ENCODE data around the gene SPRN. TPM values are rescaled to one million over a fixed set of nuclear protein-coding genes. Genes with fewer than 3 reads are reported as not detected.

Gene SPRN
- total and polyA plus RNA-seq, 2 experiments from 2014 or later: 0.31 TPM

GRCh38 chr10:133451346-133451745 lies 26.9 kb upstream of the SPRN start (continued):
- TF ChIP-seq, protein P1, sequence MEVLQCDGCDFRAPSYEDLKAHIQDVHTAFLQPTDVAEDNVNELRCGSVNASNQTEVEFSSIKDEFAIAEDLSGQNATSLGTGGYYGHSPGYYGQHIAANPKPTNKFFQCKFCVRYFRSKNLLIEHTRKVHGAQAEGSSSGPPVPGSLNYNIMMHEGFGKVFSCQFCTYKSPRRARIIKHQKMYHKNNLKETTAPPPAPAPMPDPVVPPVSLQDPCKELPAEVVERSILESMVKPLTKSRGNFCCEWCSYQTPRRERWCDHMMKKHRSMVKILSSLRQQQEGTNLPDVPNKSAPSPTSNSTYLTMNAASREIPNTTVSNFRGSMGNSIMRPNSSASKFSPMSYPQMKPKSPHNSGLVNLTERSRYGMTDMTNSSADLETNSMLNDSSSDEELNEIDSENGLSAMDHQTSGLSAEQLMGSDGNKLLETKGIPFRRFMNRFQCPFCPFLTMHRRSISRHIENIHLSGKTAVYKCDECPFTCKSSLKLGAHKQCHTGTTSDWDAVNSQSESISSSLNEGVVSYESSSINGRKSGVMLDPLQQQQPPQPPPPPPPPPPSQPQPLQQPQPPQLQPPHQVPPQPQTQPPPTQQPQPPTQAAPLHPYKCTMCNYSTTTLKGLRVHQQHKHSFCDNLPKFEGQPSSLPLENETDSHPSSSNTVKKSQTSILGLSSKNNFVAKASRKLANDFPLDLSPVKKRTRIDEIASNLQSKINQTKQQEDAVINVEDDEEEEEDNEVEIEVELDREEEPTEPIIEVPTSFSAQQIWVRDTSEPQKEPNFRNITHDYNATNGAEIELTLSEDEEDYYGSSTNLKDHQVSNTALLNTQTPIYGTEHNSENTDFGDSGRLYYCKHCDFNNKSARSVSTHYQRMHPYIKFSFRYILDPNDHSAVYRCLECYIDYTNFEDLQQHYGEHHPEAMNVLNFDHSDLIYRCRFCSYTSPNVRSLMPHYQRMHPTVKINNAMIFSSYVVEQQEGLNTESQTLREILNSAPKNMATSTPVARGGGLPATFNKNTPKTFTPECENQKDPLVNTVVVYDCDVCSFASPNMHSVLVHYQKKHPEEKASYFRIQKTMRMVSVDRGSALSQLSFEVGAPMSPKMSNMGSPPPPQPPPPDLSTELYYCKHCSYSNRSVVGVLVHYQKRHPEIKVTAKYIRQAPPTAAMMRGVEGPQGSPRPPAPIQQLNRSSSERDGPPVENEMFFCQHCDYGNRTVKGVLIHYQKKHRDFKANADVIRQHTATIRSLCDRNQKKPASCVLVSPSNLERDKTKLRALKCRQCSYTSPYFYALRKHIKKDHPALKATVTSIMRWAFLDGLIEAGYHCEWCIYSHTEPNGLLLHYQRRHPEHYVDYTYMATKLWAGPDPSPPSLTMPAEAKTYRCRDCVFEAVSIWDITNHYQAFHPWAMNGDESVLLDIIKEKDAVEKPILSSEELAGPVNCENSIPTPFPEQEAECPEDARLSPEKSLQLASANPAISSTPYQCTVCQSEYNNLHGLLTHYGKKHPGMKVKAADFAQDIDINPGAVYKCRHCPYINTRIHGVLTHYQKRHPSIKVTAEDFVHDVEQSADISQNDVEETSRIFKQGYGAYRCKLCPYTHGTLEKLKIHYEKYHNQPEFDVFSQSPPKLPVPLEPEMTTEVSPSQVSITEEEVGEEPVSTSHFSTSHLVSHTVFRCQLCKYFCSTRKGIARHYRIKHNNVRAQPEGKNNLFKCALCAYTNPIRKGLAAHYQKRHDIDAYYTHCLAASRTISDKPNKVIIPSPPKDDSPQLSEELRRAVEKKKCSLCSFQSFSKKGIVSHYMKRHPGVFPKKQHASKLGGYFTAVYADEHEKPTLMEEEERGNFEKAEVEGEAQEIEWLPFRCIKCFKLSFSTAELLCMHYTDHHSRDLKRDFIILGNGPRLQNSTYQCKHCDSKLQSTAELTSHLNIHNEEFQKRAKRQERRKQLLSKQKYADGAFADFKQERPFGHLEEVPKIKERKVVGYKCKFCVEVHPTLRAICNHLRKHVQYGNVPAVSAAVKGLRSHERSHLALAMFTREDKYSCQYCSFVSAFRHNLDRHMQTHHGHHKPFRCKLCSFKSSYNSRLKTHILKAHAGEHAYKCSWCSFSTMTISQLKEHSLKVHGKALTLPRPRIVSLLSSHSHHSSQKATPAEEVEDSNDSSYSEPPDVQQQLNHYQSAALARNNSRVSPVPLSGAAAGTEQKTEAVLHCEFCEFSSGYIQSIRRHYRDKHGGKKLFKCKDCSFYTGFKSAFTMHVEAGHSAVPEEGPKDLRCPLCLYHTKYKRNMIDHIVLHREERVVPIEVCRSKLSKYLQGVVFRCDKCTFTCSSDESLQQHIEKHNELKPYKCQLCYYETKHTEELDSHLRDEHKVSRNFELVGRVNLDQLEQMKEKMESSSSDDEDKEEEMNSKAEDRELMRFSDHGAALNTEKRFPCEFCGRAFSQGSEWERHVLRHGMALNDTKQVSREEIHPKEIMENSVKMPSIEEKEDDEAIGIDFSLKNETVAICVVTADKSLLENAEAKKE (CRISPR knock-in tag; IDR thresholded peaks at IDR 0.05): no peak

GRCh38 chr10:133448120-133448519 lies 23.7 kb upstream of the SPRN start:
- H4K20me1 ChIP-seq (replicated peaks; ENCODE audit: insufficient read depth): no peaks in the 10 kb centered on the region
- H3K27ac ChIP-seq (ENCODE audit: low read depth): no peak overlapping the region
- ATAC-seq (no peak), DNase-seq (ENCODE audit: low spot score) (no peak)
- peaks cover 70% of the 10 kb centered on the region for H3K9me3 Mint-ChIP-seq
- no peak overlapping the region for H3K27ac Mint-ChIP-seq
- no peak overlapping the region for H3K4me3 ChIP-seq
- H3K27me3 Mint-ChIP-seq (ENCODE audit: insufficient read depth, low read depth, poor library complexity): peaks cover 8% of the 10 kb centered on the region
- H3K4me1 ChIP-seq (ENCODE audit: insufficient read depth): no peaks in the 10 kb centered on the region
- H2AFZ ChIP-seq: no peak overlapping the region
- no peaks in the 10 kb centered on the region for H3K27me3 ChIP-seq (ENCODE audit: insufficient read depth)
- H3K9me2 ChIP-seq (ENCODE audit: insufficient read depth): no peaks in the 10 kb centered on the region
- H3F3A ChIP-seq (replicated peaks; ENCODE audit: low read depth): no peaks in the 10 kb centered on the region
- H3K4me1 Mint-ChIP-seq: no peaks in the 10 kb centered on the region
- H3K4me3 Mint-ChIP-seq: no peak overlapping the region
- no peak overlapping the region for H3K4me2 ChIP-seq
- H3K79me2 ChIP-seq (replicated peaks; ENCODE audit: insufficient read depth): no peaks in the 10 kb centered on the region
- H3K36me3 ChIP-seq (ENCODE audit: insufficient read depth): no peaks in the 10 kb centered on the region
- peaks cover 15% of the 10 kb centered on the region for H3K36me3 Mint-ChIP-seq (ENCODE audit: low read depth)
- TF ChIP-seq POLR2AphosphoS5 (IDR thresholded peaks at IDR 0.05; ENCODE audit: low read depth) (no peak), EZH2 (IDR thresholded peaks at IDR 0.05; ENCODE audit: low read depth, unreplicated experiment) (no peak), EZH2phosphoT487 (IDR thresholded peaks at IDR 0.05; ENCODE audit: unreplicated experiment) (no peak), NANOG (IDR thresholded peaks at IDR 0.05; ENCODE audit: borderline replicate concordance) (no peak), CREB1 (CRISPR knock-in tag; IDR thresholded peaks at IDR 0.05; ENCODE audit: low read depth) (no peak)
- TF ChIP-seq, protein P2, sequence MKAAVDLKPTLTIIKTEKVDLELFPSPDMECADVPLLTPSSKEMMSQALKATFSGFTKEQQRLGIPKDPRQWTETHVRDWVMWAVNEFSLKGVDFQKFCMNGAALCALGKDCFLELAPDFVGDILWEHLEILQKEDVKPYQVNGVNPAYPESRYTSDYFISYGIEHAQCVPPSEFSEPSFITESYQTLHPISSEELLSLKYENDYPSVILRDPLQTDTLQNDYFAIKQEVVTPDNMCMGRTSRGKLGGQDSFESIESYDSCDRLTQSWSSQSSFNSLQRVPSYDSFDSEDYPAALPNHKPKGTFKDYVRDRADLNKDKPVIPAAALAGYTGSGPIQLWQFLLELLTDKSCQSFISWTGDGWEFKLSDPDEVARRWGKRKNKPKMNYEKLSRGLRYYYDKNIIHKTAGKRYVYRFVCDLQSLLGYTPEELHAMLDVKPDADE (IDR thresholded peaks at IDR 0.05): no peak
- TF ChIP-seq, protein P3, sequence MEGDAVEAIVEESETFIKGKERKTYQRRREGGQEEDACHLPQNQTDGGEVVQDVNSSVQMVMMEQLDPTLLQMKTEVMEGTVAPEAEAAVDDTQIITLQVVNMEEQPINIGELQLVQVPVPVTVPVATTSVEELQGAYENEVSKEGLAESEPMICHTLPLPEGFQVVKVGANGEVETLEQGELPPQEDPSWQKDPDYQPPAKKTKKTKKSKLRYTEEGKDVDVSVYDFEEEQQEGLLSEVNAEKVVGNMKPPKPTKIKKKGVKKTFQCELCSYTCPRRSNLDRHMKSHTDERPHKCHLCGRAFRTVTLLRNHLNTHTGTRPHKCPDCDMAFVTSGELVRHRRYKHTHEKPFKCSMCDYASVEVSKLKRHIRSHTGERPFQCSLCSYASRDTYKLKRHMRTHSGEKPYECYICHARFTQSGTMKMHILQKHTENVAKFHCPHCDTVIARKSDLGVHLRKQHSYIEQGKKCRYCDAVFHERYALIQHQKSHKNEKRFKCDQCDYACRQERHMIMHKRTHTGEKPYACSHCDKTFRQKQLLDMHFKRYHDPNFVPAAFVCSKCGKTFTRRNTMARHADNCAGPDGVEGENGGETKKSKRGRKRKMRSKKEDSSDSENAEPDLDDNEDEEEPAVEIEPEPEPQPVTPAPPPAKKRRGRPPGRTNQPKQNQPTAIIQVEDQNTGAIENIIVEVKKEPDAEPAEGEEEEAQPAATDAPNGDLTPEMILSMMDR (conservative IDR thresholded peaks at IDR 0.05; ENCODE audit: low read depth in 2 of 2): no peak

Measured in GM23338 (cell line).